Measurements from ENCODE around the gene KCNK7.

Gene KCNK7

GRCh38 chr11:65625628-65626342 lies 30.2 kb upstream of the KCNK7 start:
- peak; percentile 74 to 81 for ATAC-seq

GRCh38 chr11:65624931-65625627 lies 29.5 kb upstream of the KCNK7 start:
- ATAC-seq, result no peak

GRCh38 chr11:65623852-65624616 lies 28.4 kb upstream of the KCNK7 start:
- ATAC-seq, result no peak

- no peak for ATAC-seq
Observed at GRCh38 chr11:65623177-65623576, 27.6 kb upstream of the KCNK7 start.

DNA sequence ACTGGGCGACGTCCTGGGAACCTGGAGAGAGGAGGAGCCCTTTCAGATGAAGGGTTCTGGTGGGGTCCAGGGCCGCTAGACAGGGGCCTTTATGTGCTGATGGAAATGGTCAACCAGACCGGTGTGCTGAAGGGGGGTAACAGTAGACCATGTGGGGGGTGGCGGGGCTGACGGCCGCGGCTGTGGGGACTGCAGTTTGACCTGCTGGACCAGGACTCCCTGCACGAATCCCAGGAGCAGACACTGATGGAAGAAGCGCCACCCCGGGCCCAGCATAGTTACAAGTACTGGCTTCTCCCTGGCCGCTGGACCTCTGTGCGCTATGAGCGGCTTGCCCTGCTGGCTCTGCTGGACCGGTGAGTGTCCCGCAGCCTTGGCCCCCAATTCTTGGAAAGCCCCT lies 26.4 kb upstream of the KCNK7 start:
- no peak for ATAC-seq

GRCh38 chr11:65621460-65621859 lies 25.9 kb upstream of the KCNK7 start:
- no peak for ATAC-seq

DNA sequence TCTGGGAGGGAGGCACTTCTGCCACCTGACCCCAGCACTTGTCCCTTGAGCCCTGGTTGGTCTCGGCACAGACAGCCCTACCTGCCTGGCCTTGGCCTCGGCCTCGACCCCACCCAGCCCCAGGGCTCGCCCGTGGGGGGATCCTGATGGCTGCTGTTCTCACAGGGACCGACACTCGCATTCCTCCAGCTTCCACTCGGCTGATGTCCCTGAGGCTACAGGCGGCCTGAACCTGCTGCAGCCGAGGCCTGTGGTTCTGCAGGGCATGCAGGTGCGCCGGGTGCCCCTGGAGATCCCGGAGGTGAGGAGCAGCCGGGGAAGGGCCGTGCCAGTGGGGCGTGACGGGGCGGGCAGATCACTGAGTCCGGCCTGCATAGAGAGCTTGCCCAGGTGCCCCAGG lies 25.1 kb upstream of the KCNK7 start:
- no peak for ATAC-seq

- no peak for ATAC-seq
Observed at GRCh38 chr11:65619281-65619928, 23.8 kb upstream of the KCNK7 start.

GRCh38 chr11:65618763-65619162 lies 23.2 kb upstream of the KCNK7 start:
- no peak for ATAC-seq

GRCh38 chr11:65617990-65618751 lies 22.6 kb upstream of the KCNK7 start:
- ATAC-seq, result no peak

- ATAC-seq, result no peak
Observed at GRCh38 chr11:65617136-65617850, 21.7 kb upstream of the KCNK7 start.

- no peak for ATAC-seq
Observed at GRCh38 chr11:65616575-65617001, 21.0 kb upstream of the KCNK7 start.

- ATAC-seq, result no peak
Observed at GRCh38 chr11:65615950-65616574, 20.5 kb upstream of the KCNK7 start.

GRCh38 chr11:65615229-65615949 lies 19.8 kb upstream of the KCNK7 start, which contains the start of gene PCNX3:
PCNX3 (plus strand) TSS chr11:65615776; CDS start chr11:65616312, 536 bp downstream.
- ATAC-seq, result peak; percentile 90 to 91

GRCh38 chr11:65613091-65613928 lies 17.7 kb upstream of the KCNK7 start:
- ATAC-seq, result no peak

- no peak for ATAC-seq
Observed at GRCh38 chr11:65612691-65613090, 17.1 kb upstream of the KCNK7 start.

- no peak for ATAC-seq
Observed at GRCh38 chr11:65611758-65612603, 16.4 kb upstream of the KCNK7 start.

DNA sequence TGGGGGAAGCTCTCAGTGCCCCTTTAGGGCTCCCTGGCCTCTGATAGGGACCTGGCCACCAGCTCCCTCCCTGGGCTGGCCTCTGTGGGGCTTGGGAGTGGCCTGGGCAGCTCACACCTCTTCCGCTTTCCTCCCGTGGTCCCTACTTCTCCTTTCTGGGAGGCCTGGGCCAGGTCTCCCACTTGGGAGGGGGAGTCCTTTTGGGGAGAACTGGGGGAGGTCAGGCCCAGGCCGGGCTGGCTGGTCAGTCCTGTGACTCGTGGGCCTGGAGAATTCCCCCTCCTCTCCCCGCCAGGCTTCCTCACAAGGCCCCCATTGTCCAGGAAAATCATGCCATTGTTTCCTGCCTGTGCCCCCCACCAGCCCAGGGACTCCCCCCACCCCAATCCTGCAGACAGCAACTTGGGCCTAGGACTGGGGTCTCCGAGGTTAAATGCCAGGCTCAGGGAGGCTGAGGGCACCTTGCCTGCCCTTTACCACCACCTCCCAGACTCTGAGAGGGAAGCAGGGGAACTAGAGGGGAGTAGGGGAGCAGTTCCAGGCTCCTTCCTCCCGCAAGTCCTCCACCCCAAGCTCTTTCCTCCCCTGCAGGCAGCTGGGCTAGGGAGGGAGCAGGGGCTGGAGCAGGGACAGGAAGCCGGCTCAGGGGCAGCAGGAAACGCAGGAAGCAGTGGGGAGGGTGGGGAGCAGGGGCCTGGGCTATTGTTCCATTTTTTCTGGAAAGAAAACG lies 15.6 kb upstream of the KCNK7 start:
- ATAC-seq, result no peak
